ENCODE measurements around the gene LPAR3.

LPAR3 gene

DNA sequence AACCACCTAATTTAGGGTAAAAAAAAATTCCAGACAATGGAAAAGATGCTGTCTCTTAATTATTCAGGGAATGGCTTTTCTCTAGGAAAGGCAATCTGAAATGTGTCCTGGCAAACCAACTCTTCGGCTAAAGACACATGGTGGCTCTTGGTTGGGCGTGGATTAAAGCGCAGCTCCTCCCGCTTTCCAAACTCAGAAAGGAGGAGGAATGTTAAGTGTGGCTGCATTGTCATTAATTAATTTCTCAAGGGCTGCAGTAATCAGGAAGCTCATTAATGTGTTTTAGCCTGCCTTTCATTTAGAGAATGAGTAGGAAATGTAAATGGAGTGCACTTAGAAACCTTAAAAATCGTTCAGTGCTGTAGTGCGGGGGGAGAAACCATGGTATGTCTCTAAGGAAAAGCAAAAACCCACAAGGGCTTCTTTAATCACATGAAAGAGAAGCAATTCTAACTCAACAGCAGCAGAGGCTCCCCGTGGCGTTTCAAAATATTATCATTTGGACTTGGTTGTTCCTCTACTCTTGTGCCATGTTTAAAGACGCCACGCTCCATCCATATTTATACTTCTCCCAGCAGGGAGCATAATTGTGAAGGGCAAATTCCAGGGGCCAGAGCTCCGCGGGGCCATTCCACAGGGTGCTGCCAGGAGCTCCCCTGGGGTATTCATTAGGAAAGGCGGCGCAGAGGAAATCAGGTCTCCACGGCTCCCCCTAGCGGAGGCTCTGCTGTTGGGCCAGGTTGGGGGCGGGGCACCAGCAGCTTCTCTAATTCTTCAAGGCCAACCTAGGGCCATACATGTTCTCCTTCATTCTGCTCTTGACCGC lies 110.8 kb downstream of the LPAR3 start:
- Histone ChIP-seq H3K4me1 (ENCODE audit: control insufficient read depth, insufficient read depth, low read length) (peaks cover 6% of the 10 kb centered on the region), H3K36me3 (ENCODE audit: insufficient read depth, low read length) (no peaks in the 10 kb centered on the region), H3K4me3 (ENCODE audit: low read length) (no peak overlapping the region), H3K4me2 (ENCODE audit: low read length) (no peak overlapping the region), H3K9ac (ENCODE audit: low read depth, low read length) (no peak overlapping the region), H3K9me3 (replicated peaks; ENCODE audit: low read length) (no peaks in the 10 kb centered on the region), H3K27me3 (ENCODE audit: control insufficient read depth, insufficient read depth, low read length) (peaks cover 24% of the 10 kb centered on the region)

DNA sequence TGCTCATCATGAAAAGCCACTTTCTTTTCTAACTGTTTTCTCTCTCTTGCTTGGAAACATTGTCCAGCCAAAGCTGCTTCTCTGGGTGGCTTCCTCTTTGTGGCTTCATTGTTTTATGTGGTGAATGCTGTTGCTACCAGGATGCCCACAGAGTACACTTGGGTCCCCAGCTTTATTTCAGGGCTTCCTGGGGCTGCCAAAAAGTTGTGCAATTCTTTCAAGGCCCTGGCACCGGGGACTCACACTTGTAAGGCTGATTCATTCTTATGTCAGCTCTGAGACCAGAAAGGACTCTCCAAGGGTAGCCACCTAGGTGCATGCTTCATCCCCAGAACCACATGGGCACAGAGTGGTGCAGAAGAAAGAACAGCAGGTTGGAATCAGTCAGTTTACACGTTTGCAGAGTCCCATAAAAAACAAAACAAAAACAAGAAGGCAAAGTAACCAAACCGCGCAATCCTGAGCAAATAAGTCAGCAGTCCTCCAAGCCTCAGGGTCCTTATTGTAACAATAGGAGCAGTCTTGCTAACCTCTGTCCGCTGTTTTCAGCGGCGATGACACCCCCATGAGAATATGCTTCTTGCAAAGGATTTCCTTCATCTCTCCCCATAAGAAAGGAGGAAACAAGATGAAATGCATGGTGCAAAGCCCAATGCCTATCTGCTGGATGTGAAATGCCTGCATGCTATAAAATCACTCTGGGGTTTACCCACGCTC lies 112.8 kb downstream of the LPAR3 start:
- Histone ChIP-seq H3K4me2 (ENCODE audit: low read length) (no peak overlapping the region), H3K36me3 (ENCODE audit: insufficient read depth, low read length) (no peaks in the 10 kb centered on the region)

DNA sequence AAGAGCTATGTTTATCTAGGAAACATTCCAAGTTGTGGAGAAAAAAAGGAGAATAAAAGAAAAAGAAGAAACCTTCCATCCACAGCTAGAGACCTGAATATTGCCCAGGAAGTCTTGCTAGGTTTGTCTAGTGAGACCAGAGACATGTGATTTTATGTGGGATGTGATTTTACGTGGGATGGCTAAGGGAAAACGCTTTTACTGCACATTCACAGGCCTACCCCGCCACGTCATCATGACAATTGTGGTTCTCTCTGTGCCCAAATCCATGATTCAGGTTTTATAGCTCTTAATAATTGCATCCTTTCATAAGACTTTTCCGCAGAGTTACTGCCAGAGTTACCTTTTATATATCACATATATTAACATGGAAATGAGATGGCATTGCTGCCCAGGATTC lies 116.4 kb downstream of the LPAR3 start:
- no peak overlapping the region for H3K9ac ChIP-seq (ENCODE audit: low read depth, low read length)
- peaks cover 21% of the 10 kb centered on the region for H3K27me3 ChIP-seq (ENCODE audit: control insufficient read depth, insufficient read depth, low read length)
- no peaks in the 10 kb centered on the region for H3K36me3 ChIP-seq (ENCODE audit: insufficient read depth, low read length)
- no peak overlapping the region for H3K4me3 ChIP-seq (ENCODE audit: low read length)
- peaks cover 22% of the 10 kb centered on the region for H3K4me1 ChIP-seq (ENCODE audit: control insufficient read depth, insufficient read depth, low read length)
- H3K9me3 ChIP-seq (replicated peaks; ENCODE audit: low read length): no peaks in the 10 kb centered on the region
- no peak overlapping the region for H3K4me2 ChIP-seq (ENCODE audit: low read length)

More for the DNA sequence above, 112.8 kb downstream of the LPAR3 start:
- H3K9me3 ChIP-seq (replicated peaks; ENCODE audit: low read length): no peaks in the 10 kb centered on the region
- H3K4me3 ChIP-seq (ENCODE audit: low read length): no peak overlapping the region
- H3K4me1 ChIP-seq (ENCODE audit: control insufficient read depth, insufficient read depth, low read length): peaks cover 17% of the 10 kb centered on the region
- no peak overlapping the region for H3K9ac ChIP-seq (ENCODE audit: low read depth, low read length)
- H3K27me3 ChIP-seq (ENCODE audit: control insufficient read depth, insufficient read depth, low read length): peaks cover 14% of the 10 kb centered on the region

DNA sequence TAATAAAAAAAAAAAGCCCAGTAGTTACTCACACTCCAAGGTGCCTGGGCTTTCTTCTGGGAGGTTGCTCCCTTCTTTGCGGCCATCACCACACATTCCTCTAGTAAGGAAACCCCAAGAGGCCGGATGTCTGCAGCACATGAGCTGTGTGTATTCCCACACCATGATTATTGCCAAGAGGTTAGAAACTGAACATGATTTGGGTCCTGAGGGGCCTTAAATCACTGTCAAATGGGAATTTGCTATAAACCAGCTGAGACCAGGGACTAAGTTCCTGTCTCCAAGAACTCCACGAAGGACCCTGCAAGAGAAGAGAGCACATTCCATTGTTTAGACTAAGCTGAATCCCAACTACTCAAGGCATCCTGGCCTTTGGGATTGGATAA lies 117.5 kb downstream of the LPAR3 start:
- no peak overlapping the region for H3K4me2 ChIP-seq (ENCODE audit: low read length)
- H3K4me1 ChIP-seq (ENCODE audit: control insufficient read depth, insufficient read depth, low read length): peaks cover 22% of the 10 kb centered on the region
- H3K36me3 ChIP-seq (ENCODE audit: insufficient read depth, low read length): no peaks in the 10 kb centered on the region
- H3K9ac ChIP-seq (ENCODE audit: low read depth, low read length): no peak overlapping the region
- no peak overlapping the region for H3K4me3 ChIP-seq (ENCODE audit: low read length)
- H3K27me3 ChIP-seq (ENCODE audit: control insufficient read depth, insufficient read depth, low read length): peaks cover 12% of the 10 kb centered on the region
- H3K9me3 ChIP-seq (replicated peaks; ENCODE audit: low read length): no peaks in the 10 kb centered on the region

DNA sequence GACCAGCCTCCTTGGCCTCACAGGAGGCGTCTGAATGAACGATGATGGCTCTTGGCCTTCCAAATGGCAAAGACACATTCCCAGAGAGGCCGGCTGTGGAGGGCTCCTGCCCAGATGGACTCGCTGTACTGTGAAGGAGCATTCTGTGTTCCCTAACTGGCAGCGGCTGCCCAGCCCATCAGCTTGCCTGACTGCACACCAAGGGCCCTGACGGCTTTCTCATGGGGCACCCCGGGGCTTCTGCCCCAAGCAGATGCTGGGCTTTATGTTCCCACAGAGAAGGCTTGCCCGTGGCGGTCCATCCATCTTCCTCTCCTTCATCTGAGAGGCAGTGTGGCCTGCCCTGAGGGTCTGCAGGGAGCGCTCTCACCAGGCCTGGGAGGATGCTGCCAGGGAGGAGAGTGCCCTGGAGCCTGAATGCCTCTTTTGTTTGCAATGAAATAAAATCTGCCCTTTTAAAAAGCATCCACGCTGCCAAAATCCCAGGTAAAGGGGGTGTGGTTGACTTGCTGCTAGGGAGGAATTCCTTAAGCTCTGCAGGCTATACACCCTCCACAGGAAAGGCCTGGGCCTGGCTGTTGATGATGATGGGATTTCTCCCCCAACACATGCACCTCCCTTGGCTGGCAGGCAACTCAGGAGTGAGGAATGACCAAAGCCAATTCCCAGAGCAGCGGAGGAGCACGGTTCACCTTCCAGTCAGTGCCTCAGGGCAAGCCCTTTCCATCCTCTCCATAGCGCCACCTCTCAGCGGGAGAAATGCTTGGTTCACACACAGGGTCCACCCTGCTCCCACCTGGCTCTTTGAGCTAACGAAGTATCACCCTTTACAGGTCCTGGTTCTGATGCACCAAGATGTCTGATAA lies 118.1 kb downstream of the LPAR3 start:
- Histone ChIP-seq H3K4me1 (ENCODE audit: control insufficient read depth, insufficient read depth, low read length) (peaks cover 18% of the 10 kb centered on the region), H3K9ac (ENCODE audit: low read depth, low read length) (no peak overlapping the region), H3K36me3 (ENCODE audit: insufficient read depth, low read length) (no peaks in the 10 kb centered on the region), H3K4me3 (ENCODE audit: low read length) (no peak overlapping the region), H3K27me3 (ENCODE audit: control insufficient read depth, insufficient read depth, low read length) (peaks cover 14% of the 10 kb centered on the region), H3K9me3 (replicated peaks; ENCODE audit: low read length) (no peaks in the 10 kb centered on the region), H3K4me2 (ENCODE audit: low read length) (no peak overlapping the region)

DNA sequence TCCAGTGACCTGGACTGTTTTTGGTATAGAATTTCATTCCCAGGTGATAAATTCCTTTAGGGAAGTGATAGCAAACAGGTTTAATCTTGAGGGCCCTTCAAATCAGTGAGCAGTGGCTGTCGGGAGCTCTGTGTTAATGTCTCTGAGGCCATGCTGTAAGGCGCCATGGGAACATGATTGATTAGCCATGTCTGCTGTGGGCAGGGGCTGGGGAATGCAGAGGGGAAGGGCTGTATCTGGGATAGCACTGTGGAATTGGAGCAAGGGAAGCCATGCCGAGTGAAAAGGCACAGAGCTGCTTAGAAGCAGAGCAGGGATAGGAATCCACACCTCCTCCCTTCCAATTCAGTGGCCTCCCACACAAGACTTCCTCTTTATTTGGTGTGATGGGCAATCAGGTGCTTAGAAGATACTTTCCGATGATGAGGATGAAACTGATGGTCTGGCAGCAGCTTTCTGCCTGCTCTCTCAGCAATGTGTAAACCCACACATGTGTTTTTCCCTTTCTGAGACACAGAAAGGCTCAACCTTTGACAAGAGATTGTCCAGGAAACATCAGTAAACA lies 119.0 kb downstream of the LPAR3 start:
- Histone ChIP-seq H3K4me3 (ENCODE audit: low read length) (no peak overlapping the region), H3K9ac (ENCODE audit: low read depth, low read length) (no peak overlapping the region), H3K4me2 (ENCODE audit: low read length) (no peak overlapping the region), H3K36me3 (ENCODE audit: insufficient read depth, low read length) (no peaks in the 10 kb centered on the region), H3K9me3 (replicated peaks; ENCODE audit: low read length) (no peaks in the 10 kb centered on the region), H3K4me1 (ENCODE audit: control insufficient read depth, insufficient read depth, low read length) (peaks cover 16% of the 10 kb centered on the region), H3K27me3 (ENCODE audit: control insufficient read depth, insufficient read depth, low read length) (peaks cover 23% of the 10 kb centered on the region)

DNA sequence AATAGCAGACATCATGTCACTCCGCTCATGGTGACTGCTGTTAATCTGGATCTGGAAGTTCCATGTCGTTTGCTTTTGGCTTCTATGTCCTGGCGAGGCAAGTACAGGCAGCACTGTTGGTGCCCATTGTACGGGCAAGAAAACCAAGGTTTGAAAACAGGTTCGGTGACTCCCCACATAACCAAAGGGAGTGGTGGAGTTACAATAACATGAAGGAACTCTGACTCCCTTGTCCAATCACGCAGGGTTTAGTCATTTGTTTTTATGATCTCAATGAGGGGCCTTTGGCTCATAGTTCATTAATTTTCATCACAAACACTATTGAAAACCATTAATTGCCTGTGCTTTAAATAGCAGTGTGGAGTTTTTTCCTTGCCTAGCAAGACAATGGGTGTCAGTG lies 119.8 kb downstream of the LPAR3 start:
- no peaks in the 10 kb centered on the region for H3K9me3 ChIP-seq (replicated peaks; ENCODE audit: low read length)
- peaks cover 16% of the 10 kb centered on the region for H3K4me1 ChIP-seq (ENCODE audit: control insufficient read depth, insufficient read depth, low read length)
- H3K27me3 ChIP-seq (ENCODE audit: control insufficient read depth, insufficient read depth, low read length): peaks cover 31% of the 10 kb centered on the region
- H3K36me3 ChIP-seq (ENCODE audit: insufficient read depth, low read length): no peaks in the 10 kb centered on the region
- no peak overlapping the region for H3K4me2 ChIP-seq (ENCODE audit: low read length)
- H3K4me3 ChIP-seq (ENCODE audit: low read length): no peak overlapping the region
- H3K9ac ChIP-seq (ENCODE audit: low read depth, low read length): no peak overlapping the region

DNA sequence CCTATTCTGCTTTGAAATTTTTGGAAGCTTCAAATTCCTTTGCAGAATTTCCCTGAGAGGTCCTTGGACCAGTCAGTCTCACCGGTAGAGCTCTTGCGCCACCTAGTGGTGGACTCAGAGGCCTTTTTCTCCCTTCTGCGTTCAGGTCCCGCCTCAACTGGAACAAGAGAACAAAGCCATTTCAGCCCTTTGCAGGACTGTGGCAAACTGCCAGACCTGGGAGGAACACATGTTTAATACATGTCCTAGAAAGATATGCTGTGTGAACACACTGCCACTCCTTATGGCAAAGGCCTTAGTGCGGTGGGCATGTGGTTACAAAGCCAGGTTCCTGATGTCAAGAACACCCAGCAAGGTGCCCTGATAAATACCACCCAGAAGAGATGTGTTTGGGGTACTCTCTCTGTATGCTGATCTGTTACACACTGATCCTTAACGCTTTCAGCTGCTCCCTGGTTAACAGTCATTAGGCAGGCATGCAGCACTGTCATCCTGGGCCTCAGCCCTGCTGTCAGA lies 120.5 kb downstream of the LPAR3 start:
- Histone ChIP-seq H3K4me3 (ENCODE audit: low read length) (no peak overlapping the region), H3K9me3 (replicated peaks; ENCODE audit: low read length) (no peaks in the 10 kb centered on the region), H3K9ac (ENCODE audit: low read depth, low read length) (no peak overlapping the region), H3K4me1 (ENCODE audit: control insufficient read depth, insufficient read depth, low read length) (peaks cover 16% of the 10 kb centered on the region), H3K4me2 (ENCODE audit: low read length) (no peak overlapping the region), H3K36me3 (ENCODE audit: insufficient read depth, low read length) (no peaks in the 10 kb centered on the region), H3K27me3 (ENCODE audit: control insufficient read depth, insufficient read depth, low read length) (peaks cover 38% of the 10 kb centered on the region)

DNA sequence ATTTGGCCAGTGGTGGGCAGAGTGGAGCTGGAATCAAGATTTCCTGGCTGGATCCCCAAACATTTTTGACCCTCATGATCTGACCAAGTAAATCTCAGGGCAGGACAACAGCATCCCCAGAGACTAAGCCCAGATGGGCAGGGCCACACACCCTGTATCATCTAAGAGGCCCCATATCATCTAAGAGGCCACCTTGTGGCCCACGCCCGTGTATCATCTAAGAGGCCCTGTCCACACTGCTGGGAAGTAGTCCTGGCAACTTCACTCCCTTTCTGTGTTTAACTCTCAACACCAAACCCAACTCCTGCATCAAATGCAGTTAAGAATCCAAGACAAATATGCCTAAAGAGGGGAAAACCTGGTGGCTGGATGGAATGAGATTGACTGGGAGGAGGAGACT lies 121.1 kb downstream of the LPAR3 start:
- H3K36me3 ChIP-seq (ENCODE audit: insufficient read depth, low read length): no peaks in the 10 kb centered on the region
- peaks cover 40% of the 10 kb centered on the region for H3K27me3 ChIP-seq (ENCODE audit: control insufficient read depth, insufficient read depth, low read length)
- H3K9me3 ChIP-seq (replicated peaks; ENCODE audit: low read length): no peaks in the 10 kb centered on the region
- H3K9ac ChIP-seq (ENCODE audit: low read depth, low read length): no peak overlapping the region
- peaks cover 15% of the 10 kb centered on the region for H3K4me1 ChIP-seq (ENCODE audit: control insufficient read depth, insufficient read depth, low read length)
- no peak overlapping the region for H3K4me3 ChIP-seq (ENCODE audit: low read length)
- H3K4me2 ChIP-seq (ENCODE audit: low read length): no peak overlapping the region

DNA sequence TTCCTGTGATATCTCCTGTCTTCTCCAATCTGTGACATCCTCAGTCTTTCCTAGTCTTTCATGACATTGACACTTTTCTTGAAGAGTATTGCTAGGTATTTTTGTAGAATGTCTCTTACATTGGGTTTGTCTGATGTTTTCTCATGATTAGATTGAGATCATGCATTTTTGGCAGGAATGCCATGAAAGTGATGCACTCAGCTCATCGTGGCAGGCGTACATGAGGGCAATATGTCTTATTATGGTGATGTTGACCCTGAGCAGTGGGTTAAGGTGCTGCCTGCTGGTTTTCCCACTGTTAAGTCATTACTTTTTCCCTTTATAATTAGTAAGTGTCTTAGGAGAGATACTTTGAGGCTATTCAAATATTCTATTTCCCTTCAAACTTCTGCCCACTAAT lies 122.5 kb downstream of the LPAR3 start:
- H3K9ac ChIP-seq (ENCODE audit: low read depth, low read length): no peak overlapping the region
- no peak overlapping the region for H3K4me2 ChIP-seq (ENCODE audit: low read length)
- no peaks in the 10 kb centered on the region for H3K36me3 ChIP-seq (ENCODE audit: insufficient read depth, low read length)
- peaks cover 54% of the 10 kb centered on the region for H3K27me3 ChIP-seq (ENCODE audit: control insufficient read depth, insufficient read depth, low read length)
- H3K4me3 ChIP-seq (ENCODE audit: low read length): no peak overlapping the region
- H3K9me3 ChIP-seq (replicated peaks; ENCODE audit: low read length): no peaks in the 10 kb centered on the region
- H3K4me1 ChIP-seq (ENCODE audit: control insufficient read depth, insufficient read depth, low read length): peaks cover 5% of the 10 kb centered on the region

DNA sequence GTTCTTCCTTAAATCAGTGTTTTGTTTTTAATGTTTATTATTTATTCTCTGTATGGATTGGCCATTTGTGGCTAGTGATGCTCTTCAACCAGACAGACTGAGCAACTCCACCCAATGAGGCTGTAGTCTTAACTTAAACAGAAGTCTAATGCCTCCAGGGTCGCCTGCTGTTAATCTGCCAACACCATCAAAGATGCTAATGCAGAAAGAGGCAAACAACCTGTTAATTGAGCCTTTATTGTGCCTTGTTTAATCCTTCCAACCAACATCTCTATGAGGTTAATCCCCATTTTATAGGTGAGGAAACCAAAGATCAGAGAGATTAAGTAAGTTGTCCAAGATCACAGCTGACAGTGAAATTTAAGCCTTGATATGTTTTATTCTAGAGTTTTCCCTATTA lies 123.4 kb downstream of the LPAR3 start:
- Histone ChIP-seq H3K4me1 (ENCODE audit: control insufficient read depth, insufficient read depth, low read length) (peaks cover 5% of the 10 kb centered on the region), H3K9ac (ENCODE audit: low read depth, low read length) (no peak overlapping the region), H3K27me3 (ENCODE audit: control insufficient read depth, insufficient read depth, low read length) (peaks cover 62% of the 10 kb centered on the region), H3K4me3 (ENCODE audit: low read length) (no peak overlapping the region), H3K4me2 (ENCODE audit: low read length) (no peak overlapping the region), H3K36me3 (ENCODE audit: insufficient read depth, low read length) (no peaks in the 10 kb centered on the region), H3K9me3 (replicated peaks; ENCODE audit: low read length) (no peaks in the 10 kb centered on the region)

All from skeletal muscle satellite cell (primary cell).